Neural crest cell (in vitro differentiated cells): ENCODE data around the gene CPLX1. TPM values are rescaled to one million over a fixed set of nuclear protein-coding genes. Genes with fewer than 3 reads are reported as not detected.

Experiments
- DNase-seq: peaks from one replicate; pipeline ENCODE4 v3.0.0; 2021; ENCODE audit warnings: low read depth, mixed read lengths, low spot score
- H3K27ac Mint-ChIP-seq: one replicate; pipeline ENCODE4 v1.8.0; 2021; ENCODE audit warnings: mild to moderate bottlenecking, mixed read lengths; ENCODE audit not compliant: unreplicated experiment
- H3K27me3 Mint-ChIP-seq: 2 replicates; pipeline ENCODE4 v1.8.0; 2021; ENCODE audit warnings: low read depth, mild to moderate bottlenecking, mixed read lengths
- H3K36me3 Mint-ChIP-seq: 2 replicates; pipeline ENCODE4 v1.8.0; 2021; ENCODE audit warnings: low read depth, mild to moderate bottlenecking, mixed read lengths
- H3K4me1 Mint-ChIP-seq: 2 replicates; pipeline ENCODE4 v1.8.0; 2021; ENCODE audit warnings: mixed read lengths
- H3K4me3 Mint-ChIP-seq: one replicate; pipeline ENCODE4 v1.8.0; 2021; ENCODE audit warnings: mild to moderate bottlenecking, mixed read lengths
- H3K9me3 Mint-ChIP-seq: 2 replicates; pipeline ENCODE4 v1.8.0; 2021; ENCODE audit warnings: mixed read lengths
- total RNA-seq: library from RNA; stranded (reverse); gene quantifications from 2 replicates; pipeline ENCODE4 v1.2.1, GENCODE V29; 2021
- TF ChIP-seq, protein P1 (sequence below): fragments of 200-600 bp; sonication (generic); conservative IDR thresholded peaks from 2 replicates; pipeline ENCODE4 v1.5.0; 2021; ENCODE audit warnings: antibody characterized with exemption, mild to moderate bottlenecking

The CPLX1 gene
- total RNA-seq, 1 donor from 2014 or later: 2.0 TPM

GRCh38 chr4:791252-791897 is 34.6 kb downstream of the CPLX1 start:
- Mint-ChIP-seq H3K4me1 (peaks cover 17% of the 10 kb centered on the region), H3K9me3 (no peaks in the 10 kb centered on the region), H3K36me3 (no peaks in the 10 kb centered on the region), H3K4me3 (no peak overlapping the region), H3K27ac (no peak overlapping the region), H3K27me3 (peaks cover 21% of the 10 kb centered on the region)
- TF ChIP-seq, protein P1, sequence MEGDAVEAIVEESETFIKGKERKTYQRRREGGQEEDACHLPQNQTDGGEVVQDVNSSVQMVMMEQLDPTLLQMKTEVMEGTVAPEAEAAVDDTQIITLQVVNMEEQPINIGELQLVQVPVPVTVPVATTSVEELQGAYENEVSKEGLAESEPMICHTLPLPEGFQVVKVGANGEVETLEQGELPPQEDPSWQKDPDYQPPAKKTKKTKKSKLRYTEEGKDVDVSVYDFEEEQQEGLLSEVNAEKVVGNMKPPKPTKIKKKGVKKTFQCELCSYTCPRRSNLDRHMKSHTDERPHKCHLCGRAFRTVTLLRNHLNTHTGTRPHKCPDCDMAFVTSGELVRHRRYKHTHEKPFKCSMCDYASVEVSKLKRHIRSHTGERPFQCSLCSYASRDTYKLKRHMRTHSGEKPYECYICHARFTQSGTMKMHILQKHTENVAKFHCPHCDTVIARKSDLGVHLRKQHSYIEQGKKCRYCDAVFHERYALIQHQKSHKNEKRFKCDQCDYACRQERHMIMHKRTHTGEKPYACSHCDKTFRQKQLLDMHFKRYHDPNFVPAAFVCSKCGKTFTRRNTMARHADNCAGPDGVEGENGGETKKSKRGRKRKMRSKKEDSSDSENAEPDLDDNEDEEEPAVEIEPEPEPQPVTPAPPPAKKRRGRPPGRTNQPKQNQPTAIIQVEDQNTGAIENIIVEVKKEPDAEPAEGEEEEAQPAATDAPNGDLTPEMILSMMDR: no peak
- DNase-seq: no peak

DNA sequence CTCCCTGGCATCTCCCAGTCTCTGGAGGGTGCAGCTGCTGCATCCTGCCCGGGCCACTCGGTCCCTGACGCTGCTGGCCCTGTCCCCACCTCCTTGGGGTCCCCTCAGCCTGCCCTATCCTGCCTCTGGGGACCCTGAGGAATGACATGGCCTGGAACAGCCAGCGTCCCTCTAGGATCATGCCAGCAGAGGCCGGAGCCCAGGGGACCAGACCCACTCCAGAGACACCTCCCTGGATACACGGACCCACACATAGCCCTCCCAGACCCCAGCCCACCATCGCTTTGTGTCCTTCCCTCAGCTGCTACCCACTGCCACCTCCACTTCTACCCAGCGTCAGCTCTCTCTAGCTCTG is 35.5 kb downstream of the CPLX1 start:
- Mint-ChIP-seq H3K27me3 (peaks cover 20% of the 10 kb centered on the region), H3K9me3 (no peaks in the 10 kb centered on the region), H3K36me3 (no peaks in the 10 kb centered on the region), H3K27ac (no peak overlapping the region), H3K4me3 (no peak overlapping the region), H3K4me1 (peaks cover 17% of the 10 kb centered on the region)
- no peak for DNase-seq
- TF ChIP-seq, protein P1: no peak

GRCh38 chr4:789571-790465 is 36.1 kb downstream of the CPLX1 start:
- Mint-ChIP-seq H3K36me3 (no peaks in the 10 kb centered on the region), H3K4me1 (peaks cover 22% of the 10 kb centered on the region), H3K9me3 (no peaks in the 10 kb centered on the region), H3K4me3 (no peak overlapping the region), H3K27ac (no peak overlapping the region), H3K27me3 (peaks cover 24% of the 10 kb centered on the region)
- TF ChIP-seq, protein P1: no peak
- DNase-seq: no peak

DNA sequence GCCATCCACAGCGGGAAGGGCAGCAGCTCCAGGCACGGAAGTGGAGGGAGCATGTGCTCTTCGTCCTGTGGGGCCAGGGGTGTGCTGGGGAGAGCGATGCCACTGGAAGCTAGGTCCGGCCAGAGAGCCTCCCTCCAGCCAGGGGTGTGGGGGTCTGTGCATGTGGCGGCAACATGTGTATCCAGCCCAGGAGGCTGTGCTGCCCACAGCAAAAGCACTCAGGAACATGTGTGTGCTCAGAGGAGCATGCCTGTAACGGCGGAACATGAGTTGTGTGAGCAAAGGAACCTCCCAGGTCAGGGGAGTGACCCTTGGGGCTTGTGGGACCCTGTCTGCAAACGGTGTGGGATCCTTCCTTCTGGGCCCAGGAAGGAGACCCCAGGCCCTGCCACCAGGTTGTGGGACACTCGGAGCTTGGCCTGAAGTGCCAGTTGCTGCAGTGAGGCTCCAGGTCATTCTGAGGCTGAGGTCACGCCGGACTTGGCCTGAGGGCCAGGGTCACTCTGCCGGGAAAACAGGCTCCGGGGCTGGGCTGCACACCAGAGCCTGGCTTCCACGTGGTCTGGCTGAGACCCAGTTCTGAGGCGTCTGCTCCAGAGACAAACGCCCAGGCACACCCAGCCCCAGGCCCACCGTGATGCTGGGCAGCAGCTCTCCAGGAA is 37.2 kb downstream of the CPLX1 start:
- DNase-seq: no peak
- Mint-ChIP-seq H3K4me3 (no peak overlapping the region), H3K27me3 (peaks cover 20% of the 10 kb centered on the region), H3K9me3 (no peaks in the 10 kb centered on the region), H3K4me1 (peaks cover 18% of the 10 kb centered on the region), H3K27ac (no peak overlapping the region), H3K36me3 (no peaks in the 10 kb centered on the region)
- TF ChIP-seq, protein P1: no peak

GRCh38 chr4:788006-788635 is 37.8 kb downstream of the CPLX1 start:
- Mint-ChIP-seq H3K4me3 (no peak overlapping the region), H3K27ac (no peak overlapping the region), H3K9me3 (no peaks in the 10 kb centered on the region), H3K36me3 (no peaks in the 10 kb centered on the region), H3K27me3 (peaks cover 20% of the 10 kb centered on the region), H3K4me1 (peaks cover 18% of the 10 kb centered on the region)
- DNase-seq: no peak
- TF ChIP-seq, protein P1: no peak
